Esophagus muscularis mucosa (tissue), 4 donors: Measurements from ENCODE around the gene SLC24A3.

Experiments
- CTCF ChIP-seq, 3 experiments: fragments of 200-600 bp in 2 of 3; fragments of 450-650 bp in 1 of 3; sonication (generic) in 2 of 3; IDR thresholded peaks; one replicate each; pipeline ENCODE4 v1.5.1; 2017 to 2019; ENCODE audit warnings: antibody characterized with exemption in 3 of 3, mild to moderate bottlenecking in 2 of 3, moderate library complexity in 1 of 3
- EP300 ChIP-seq: sonication (generic); formaldehyde crosslinking; IDR thresholded peaks from one replicate; pipeline ENCODE4 v1.6.1; 2017; ENCODE audit warnings: antibody characterized with exemption
- POLR2A ChIP-seq: fragments of 450-650 bp; IDR thresholded peaks from one replicate; pipeline ENCODE4 v1.6.1; 2017; ENCODE audit warnings: antibody characterized with exemption, moderate library complexity, mild to moderate bottlenecking, low read depth
- POLR2AphosphoS5 ChIP-seq, 2 donors: sonication (generic); formaldehyde crosslinking; IDR thresholded peaks; one replicate each; pipeline ENCODE4 v1.6.1; 2017; ENCODE audit warnings: antibody characterized with exemption in 2 of 2

- no peak for TF ChIP-seq CTCF (IDR thresholded peaks at IDR 0.05)
- TF ChIP-seq EP300: no peak
- no peak for TF ChIP-seq POLR2A
- no peak for TF ChIP-seq POLR2AphosphoS5 (IDR thresholded peaks at IDR 0.05)
Measured at GRCh38 chr20:19308146-19308545, 95.7 kb downstream of the SLC24A3 start.
